Stimulated activated CD4-positive, alpha-beta T cell treated with anti-CD3 and anti-CD28 coated beads, Interleukin-15, amount 100 ng/mL, for 24 hours (primary cell): ENCODE data around the gene NNAT.

Experiments
- DNase-seq: peaks from one replicate; pipeline ENCODE4 v3.0.0-alpha.2; 2020

NNAT gene

GRCh38 chr20:37567671-37568588 lies 46.9 kb downstream of the NNAT start:
- DNase-seq: no peak

- DNase-seq: no peak
Observed at GRCh38 chr20:37570419-37570818, 49.4 kb downstream of the NNAT start.

- no peak for DNase-seq
Observed at GRCh38 chr20:37571033-37571432, 50.0 kb downstream of the NNAT start.
